DND-41 (cell line): ENCODE data around the gene ITPR2.

Experiments used
- ATAC-seq: fragments of 200-7000 bp; cut with Tn5 transposase; 3 replicates; pipeline ENCODE4 v1.9.1; 2021; ENCODE audit warnings: low read depth; ENCODE audit not compliant: insufficient read depth
- DNase-seq: peaks from one replicate; pipeline ENCODE4 v3.0.0-alpha.2; 2020
- H2AFZ ChIP-seq: 2 replicates; pipeline ENCODE4 v1.6.0; 2012; ENCODE audit warnings: low read depth, low read length
- H3K27ac ChIP-seq: 2 replicates; pipeline ENCODE4 v1.5.1; 2012; ENCODE audit warnings: low read length, inconsistent platforms
- H3K27me3 ChIP-seq: fragments of 200-600 bp; sonication (generic); 2 replicates; pipeline ENCODE4 v1.6.0; 2012; ENCODE audit warnings: low read length, mild to moderate bottlenecking, inconsistent platforms; ENCODE audit not compliant: insufficient read depth, poor library complexity
- H3K36me3 ChIP-seq: 2 replicates; pipeline ENCODE4 v1.5.1; 2012; ENCODE audit warnings: low read length, inconsistent platforms; ENCODE audit not compliant: insufficient read depth
- H3K4me1 ChIP-seq: 2 replicates; pipeline ENCODE4 v1.5.1; 2012; ENCODE audit warnings: mild to moderate bottlenecking, low read length; ENCODE audit not compliant: insufficient read depth
- H3K4me2 ChIP-seq: 2 replicates; pipeline ENCODE4 v1.6.0; 2012; ENCODE audit warnings: mild to moderate bottlenecking, moderate library complexity, low read length, inconsistent platforms; ENCODE audit not compliant: insufficient read depth
- H3K4me3 ChIP-seq, 2 experiments: fragments of 200-600 bp in 1 of 2; shearing (Covaris generic) in 1 of 2; 2 replicates each; pipeline ENCODE4 v1.5.1; 2012 to 2016; ENCODE audit warnings: inconsistent platforms in 2 of 2, low read length in 2 of 2, mild to moderate bottlenecking in 2 of 2, low read depth in 1 of 2, moderate library complexity in 1 of 2
- H3K79me2 ChIP-seq: 2 replicates; pipeline ENCODE4 v1.6.0; 2012; ENCODE audit warnings: low read length, inconsistent platforms; ENCODE audit not compliant: insufficient read depth
- H3K9ac ChIP-seq: 2 replicates; pipeline ENCODE4 v1.6.0; 2012; ENCODE audit warnings: low read depth, mild to moderate bottlenecking, inconsistent platforms, low read length, moderate library complexity
- H3K9me3 ChIP-seq: 2 replicates; pipeline ENCODE4 v1.5.1; 2012; ENCODE audit warnings: low read length, moderate library complexity, mild to moderate bottlenecking, inconsistent platforms; ENCODE audit not compliant: insufficient read depth, severe bottlenecking
- H4K20me1 ChIP-seq: 2 replicates; pipeline ENCODE4 v1.6.0; 2012; ENCODE audit warnings: low read length; ENCODE audit not compliant: insufficient read depth
- CTCF ChIP-seq: IDR thresholded peaks from 2 replicates; pipeline ENCODE4 v1.5.1; 2012; ENCODE audit warnings: borderline replicate concordance, low read length, moderate library complexity, mild to moderate bottlenecking; ENCODE audit not compliant: poor library complexity, severe bottlenecking; ENCODE audit errors: extremely low read depth
- EZH2 ChIP-seq: IDR thresholded peaks from 3 replicates; pipeline ENCODE4 v1.6.1; 2012; ENCODE audit warnings: borderline replicate concordance, low read depth, mild to moderate bottlenecking, moderate library complexity, low read length, inconsistent platforms; ENCODE audit not compliant: severe bottlenecking

ITPR2 gene

GRCh38 chr12:26818201-26818600 is 14.8 kb downstream of the ITPR2 start:
- Histone ChIP-seq H3K4me3 (no peak overlapping the region), H3K4me1 (no peaks in the 10 kb centered on the region), H3K4me2 (no peak overlapping the region), H3K79me2 (peaks cover 78% of the 10 kb centered on the region), H3K9me3 (no peaks in the 10 kb centered on the region), H2AFZ (no peak overlapping the region), H3K9ac (no peak overlapping the region), H3K36me3 (peaks cover 7% of the 10 kb centered on the region; the same call in 1 of the 2 replicates), H3K27me3 (no peaks in the 10 kb centered on the region), H3K27ac (no peak overlapping the region), H4K20me1 (no peaks in the 10 kb centered on the region; the same call in 1 of the 2 replicates)
- ATAC-seq: no peak
- DNase-seq: no peak
- TF ChIP-seq EZH2 (no peak), CTCF (no peak)

- Histone ChIP-seq H3K27ac (no peak overlapping the region), H3K9me3 (no peaks in the 10 kb centered on the region), H3K4me2 (no peak overlapping the region), H3K4me3 (no peak overlapping the region), H3K36me3 (peaks cover 7% of the 10 kb centered on the region; the same call in 1 of the 2 replicates), H2AFZ (no peak overlapping the region), H3K9ac (no peak overlapping the region), H3K27me3 (no peaks in the 10 kb centered on the region), H3K4me1 (no peaks in the 10 kb centered on the region), H4K20me1 (no peaks in the 10 kb centered on the region; the same call in 1 of the 2 replicates), H3K79me2 (peaks cover 73% of the 10 kb centered on the region)
- ATAC-seq (no peak), DNase-seq (no peak)
- no peak for TF ChIP-seq EZH2
Observed at GRCh38 chr12:26817183-26817591, 15.8 kb downstream of the ITPR2 start.

- Histone ChIP-seq H3K27ac (no peak overlapping the region), H3K9ac (no peak overlapping the region), H3K27me3 (no peaks in the 10 kb centered on the region), H3K4me1 (no peaks in the 10 kb centered on the region), H3K9me3 (no peaks in the 10 kb centered on the region), H4K20me1 (no peaks in the 10 kb centered on the region), H2AFZ (no peak overlapping the region), H3K4me3 (no peak overlapping the region), H3K36me3 (peaks cover 7% of the 10 kb centered on the region), H3K79me2 (peaks cover 45% of the 10 kb centered on the region), H3K4me2 (no peak overlapping the region)
- no peak for DNase-seq
- ATAC-seq: no peak
- TF ChIP-seq EZH2 (no peak), CTCF (no peak)
Observed at GRCh38 chr12:26813812-26814211, 19.2 kb downstream of the ITPR2 start.

GRCh38 chr12:26810330-26810729 is 22.7 kb downstream of the ITPR2 start:
- no peak for ATAC-seq
- no peak overlapping the region for H2AFZ ChIP-seq

More at GRCh38 chr12:26810330-26810729, 22.7 kb downstream of the ITPR2 start:
- DNase-seq: no peak
- H3K4me1 ChIP-seq: no peaks in the 10 kb centered on the region
- no peak overlapping the region for H3K4me3 ChIP-seq
- peaks cover 7% of the 10 kb centered on the region for H3K36me3 ChIP-seq
- H3K79me2 ChIP-seq: peaks cover 52% of the 10 kb centered on the region
- H3K9me3 ChIP-seq: no peaks in the 10 kb centered on the region
- no peak for TF ChIP-seq EZH2
- H3K27ac ChIP-seq: no peak overlapping the region
- no peaks in the 10 kb centered on the region for H4K20me1 ChIP-seq
- H3K4me2 ChIP-seq: no peak overlapping the region
- no peak overlapping the region for H3K9ac ChIP-seq
- no peaks in the 10 kb centered on the region for H3K27me3 ChIP-seq
